RPMI7951 (cell line): Measurements from ENCODE around the gene PHF24. TPM values are rescaled to one million over a fixed set of nuclear protein-coding genes. Genes with fewer than 3 reads are reported as not detected.
"Not testable (repeated sequence)": the region's sequence is repeated elsewhere in the genome, so short reads cannot be mapped to it uniquely, and the experiment has no call there.

Experiments used
- DNase-seq: peaks from one replicate; pipeline ENCODE4 v3.0.0-alpha.2; 2012; ENCODE audit warnings: low read depth
- total RNA-seq: library from RNA; depleted of rRNA; stranded (reverse); fragments of >200 nt; shearing (Covaris generic); gene quantifications from 2 replicates; pipeline ENCODE4 v1.2.3, GENCODE V29; 2014; rRNA removed

Gene PHF24
- total RNA-seq, result not detected in 2 replicates

DNA sequence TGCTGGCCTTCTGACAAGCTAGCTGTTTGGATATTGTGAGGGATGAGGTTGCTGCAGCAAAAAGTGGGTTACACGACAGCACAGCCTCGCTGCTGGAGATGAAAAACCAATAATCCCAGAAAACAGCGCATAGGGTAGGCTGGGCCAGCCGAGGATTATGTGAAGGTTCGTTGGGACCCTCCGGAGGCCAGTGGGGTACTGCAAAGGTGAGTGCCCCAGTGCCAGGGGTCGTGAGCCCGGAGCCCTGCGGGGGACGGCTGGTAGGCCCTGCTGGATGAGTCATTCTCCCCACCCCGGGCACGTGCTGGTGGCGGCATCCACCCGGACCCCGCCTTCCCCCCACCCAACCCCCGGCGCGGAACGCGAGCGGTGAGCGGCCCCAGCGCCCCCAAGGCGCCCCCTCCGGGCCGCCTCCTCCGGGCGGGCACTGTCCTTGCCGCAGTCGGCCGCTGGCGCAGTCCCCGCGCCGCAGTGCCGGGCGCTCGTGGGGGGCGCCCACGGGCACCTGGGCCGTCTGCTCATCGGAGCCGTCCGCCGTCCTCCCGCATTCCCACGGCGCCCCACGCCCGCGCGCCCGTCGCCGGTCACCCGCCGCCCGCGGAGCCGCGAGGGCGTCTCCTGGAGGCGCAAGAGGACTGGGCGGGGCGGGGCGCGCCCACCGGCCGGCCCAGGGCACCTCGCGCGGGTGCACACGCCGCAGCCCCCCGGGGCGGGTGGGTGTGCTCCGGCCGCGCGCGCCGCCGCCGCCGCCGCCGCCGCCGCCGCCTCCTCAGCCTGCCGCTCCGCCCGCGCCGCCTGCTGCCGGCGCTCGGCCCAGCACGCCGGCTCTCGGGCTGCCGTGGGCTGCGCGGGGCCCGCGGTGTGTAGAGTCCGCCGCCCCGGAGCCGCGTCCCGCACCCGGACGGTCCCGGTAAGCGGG lies at the start of gene PHF24:
Gene PHF24 (plus strand): TSS at position 794 of the 919 bp plus-strand sequence. CDS start 13,014 bp downstream, outside the sequence.
- DNase-seq, result peak; percentile 7

DNA sequence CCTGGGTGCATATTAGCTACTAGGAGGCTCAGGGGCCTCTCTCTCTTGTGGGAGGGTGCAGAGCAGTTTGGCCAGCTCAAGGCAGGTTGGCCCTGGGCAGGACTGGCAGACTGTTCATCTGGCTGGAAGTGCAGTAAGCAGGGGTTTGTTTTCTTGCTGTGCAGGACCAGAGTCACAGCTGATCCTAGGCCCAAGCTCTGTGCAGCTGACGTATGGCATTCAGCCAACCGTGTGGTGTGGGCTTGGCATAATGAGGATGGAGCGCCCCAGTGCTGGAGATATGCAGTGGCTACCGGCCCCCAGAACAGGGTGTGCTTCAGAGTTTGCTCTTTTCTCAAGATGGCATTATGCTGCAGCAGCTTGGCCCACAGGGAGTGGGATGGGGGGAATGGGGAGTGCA lies 31.0 kb upstream of the PHF24 start:
- no peak for DNase-seq

DNA sequence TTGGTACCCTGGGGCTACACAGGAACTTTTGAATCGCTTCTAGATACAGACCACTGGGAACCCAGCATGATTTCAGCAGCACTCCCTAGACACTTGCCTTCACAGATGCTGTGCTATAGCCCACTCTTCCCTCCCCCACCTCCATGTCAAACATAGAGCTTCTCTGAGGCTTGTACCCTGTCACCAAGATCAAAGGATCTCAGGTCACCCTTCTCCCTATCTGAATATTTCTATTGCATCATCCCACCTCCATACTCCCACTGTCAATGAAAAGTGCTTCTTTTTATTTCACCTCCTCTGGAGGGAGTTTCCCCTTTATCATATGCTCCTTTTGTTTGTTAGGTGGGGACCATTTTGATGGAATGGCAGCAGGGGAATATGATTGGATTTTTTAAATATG lies 29.2 kb upstream of the PHF24 start:
- DNase-seq, result no peak

DNA sequence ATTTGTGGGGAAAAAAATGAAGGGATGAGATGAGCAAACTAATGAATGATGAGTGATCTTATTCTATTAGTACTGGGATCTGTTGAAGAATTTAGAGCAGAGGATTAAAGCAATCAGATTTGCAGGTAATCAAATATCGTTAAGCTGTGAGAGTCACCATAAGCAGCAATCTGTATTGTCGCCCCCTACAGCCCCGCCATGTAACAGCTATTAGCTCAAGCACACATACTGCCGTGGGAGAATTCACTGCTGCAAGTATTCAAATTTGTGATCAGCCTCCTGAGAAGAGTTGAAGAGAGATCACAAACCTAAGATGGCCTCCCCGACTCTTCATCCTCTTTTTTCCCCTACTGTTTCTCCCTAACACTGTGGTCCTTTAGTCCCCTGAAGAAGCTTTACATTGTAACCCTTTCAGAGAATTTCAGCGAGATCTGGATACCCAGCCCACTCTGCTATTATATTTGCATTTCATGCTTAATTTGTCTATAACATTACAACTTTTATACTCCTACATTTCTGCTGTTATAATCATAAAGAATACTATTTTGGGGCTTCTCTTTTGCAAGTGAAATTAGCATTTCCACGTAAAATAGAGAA lies 28.5 kb upstream of the PHF24 start:
- DNase-seq, result peak; percentile 15

DNA sequence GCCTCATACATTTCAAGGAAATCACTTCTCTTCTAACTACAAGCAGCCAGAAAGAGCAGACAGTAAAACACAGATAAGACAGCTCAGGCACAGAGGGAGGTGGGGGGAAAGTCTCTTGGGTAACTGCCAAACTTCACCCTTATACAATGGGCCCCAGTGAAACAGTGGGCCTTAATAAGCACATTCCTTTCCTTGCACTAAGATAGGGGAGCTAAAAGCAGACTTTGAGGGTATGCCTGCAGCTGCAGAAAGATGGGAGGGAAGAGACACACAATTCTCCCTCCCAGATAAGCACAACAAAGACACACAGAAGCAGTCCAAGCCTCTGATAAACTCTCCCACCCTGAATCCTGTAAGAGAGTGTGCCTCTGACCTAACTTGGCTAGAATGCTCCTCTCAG lies 18.1 kb upstream of the PHF24 start:
- not testable (repeated sequence) for DNase-seq

DNA sequence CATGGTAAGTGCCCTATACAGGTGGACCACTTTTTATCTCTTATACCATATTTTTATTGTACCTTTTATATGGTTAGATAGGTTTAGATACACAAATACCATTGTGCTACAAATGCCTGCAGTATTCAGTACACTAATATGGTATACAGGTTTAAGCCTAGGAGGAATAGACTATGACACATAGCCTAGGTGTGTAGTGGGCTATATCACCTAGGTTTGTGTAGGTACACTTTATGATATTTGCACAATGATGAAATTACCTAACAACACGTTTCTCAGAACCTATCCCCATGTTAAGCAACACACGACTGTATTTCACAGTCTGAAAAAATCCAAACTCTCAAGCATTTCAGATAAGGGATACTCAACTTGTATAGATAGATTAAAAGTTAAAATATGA lies 9.6 kb upstream of the PHF24 start:
- no peak for DNase-seq

DNA sequence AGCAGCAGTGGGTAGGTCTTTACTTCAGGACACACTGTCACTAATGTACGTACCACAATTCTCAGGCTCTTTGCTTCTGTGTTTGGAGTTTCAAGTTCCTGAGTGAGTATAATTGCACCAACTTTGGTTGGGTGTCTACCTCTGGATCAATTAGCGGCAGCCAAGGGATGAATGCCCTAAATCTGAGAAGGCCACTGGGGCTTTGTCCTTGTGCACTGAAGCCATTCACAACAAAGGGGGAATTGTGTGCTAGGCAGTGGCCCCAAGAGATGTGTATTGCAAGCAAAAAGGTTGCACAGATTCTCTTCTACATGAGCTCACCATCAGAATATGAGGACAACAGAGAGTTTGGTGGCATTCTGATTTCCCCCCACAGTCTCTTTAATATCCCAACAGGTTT lies 3.9 kb upstream of the PHF24 start:
- no peak for DNase-seq

DNA sequence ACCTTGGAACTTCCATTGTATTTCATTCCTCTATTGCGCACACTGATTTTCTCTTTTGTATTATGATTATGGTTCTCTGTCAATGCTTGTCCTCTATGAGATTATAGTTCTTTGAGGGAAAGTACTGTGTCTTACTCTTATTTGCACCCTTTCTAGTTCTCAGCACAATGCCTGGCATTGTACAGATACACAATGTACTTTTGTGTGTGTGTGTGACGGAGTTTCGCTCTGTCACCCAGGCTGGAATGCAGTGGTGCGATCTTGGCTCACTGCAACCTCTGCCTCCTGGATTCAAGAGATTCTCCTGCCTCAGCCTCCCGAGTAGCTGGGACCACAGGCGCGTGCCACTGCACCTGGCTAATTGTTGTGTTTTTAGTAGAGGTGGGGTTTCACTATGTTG lies 2.0 kb upstream of the PHF24 start:
- not testable (repeated sequence) for DNase-seq

DNA sequence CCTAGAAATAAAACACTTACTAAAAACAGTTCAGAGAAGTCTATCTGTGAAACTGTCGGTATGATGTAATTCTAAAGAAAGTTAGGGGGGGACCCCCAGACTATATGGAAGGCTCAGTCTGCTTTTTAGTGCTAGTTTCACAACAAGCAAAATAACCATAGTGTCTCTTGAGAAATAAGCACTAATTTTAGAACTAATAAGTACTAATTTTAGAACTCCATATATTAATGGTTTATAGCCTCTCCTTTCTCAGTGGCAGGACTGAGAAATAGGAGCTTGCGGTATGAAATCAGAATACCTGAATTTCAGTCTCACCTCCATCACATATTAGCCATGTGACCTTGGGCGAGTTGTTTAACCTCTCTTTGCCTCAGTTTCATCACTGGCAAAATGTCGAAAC lies 1.4 kb upstream of the PHF24 start:
- DNase-seq, result no peak

DNA sequence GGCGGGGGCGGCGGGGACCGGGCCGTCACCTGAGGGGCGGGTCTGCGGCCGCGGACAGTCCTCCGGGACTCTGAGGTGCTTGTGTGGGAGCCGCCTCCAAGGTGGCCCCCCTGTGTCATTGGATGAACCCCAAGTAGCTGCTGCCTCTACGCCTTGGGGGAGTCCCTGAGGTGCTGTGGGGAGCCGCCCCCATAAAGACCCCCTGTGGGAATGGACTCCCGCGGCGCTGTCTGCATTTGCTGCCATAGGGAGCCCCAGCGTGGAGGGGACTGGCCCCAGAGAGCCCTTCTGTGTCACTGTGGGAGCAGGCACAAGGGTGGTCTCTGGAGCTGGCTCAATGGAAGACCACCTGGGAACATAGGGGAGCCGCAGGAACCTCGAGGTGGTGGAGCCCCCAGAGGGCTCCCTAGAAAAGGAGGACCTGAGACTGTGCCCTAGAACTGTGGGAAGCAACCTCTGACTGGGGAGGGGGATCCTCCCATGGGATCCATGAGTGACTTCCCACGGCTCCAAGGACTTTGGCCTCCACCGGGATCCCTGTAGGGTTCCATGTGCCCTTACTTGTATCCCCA lies 412 bp downstream of the PHF24 start:
- no peak for DNase-seq

DNA sequence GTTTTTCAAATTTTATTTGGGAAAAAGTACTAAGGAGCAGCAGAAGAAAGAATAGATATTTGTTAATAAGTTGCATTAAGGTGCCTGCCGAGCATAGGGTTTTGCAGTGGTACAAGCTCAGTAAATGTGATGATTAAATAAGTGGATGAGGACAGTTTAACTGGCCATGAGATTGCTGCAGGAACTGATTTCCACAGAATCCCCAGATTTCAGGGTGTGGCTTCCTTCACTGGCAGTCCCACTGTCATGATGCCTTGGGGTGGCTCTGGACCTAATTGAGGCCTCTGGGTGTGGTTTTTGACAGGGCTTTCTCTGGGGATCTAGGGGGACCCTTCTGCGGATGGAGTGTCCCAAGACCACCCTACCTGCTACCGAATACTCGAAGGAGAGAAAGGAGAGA lies 1.4 kb downstream of the PHF24 start:
- DNase-seq, result no peak

DNA sequence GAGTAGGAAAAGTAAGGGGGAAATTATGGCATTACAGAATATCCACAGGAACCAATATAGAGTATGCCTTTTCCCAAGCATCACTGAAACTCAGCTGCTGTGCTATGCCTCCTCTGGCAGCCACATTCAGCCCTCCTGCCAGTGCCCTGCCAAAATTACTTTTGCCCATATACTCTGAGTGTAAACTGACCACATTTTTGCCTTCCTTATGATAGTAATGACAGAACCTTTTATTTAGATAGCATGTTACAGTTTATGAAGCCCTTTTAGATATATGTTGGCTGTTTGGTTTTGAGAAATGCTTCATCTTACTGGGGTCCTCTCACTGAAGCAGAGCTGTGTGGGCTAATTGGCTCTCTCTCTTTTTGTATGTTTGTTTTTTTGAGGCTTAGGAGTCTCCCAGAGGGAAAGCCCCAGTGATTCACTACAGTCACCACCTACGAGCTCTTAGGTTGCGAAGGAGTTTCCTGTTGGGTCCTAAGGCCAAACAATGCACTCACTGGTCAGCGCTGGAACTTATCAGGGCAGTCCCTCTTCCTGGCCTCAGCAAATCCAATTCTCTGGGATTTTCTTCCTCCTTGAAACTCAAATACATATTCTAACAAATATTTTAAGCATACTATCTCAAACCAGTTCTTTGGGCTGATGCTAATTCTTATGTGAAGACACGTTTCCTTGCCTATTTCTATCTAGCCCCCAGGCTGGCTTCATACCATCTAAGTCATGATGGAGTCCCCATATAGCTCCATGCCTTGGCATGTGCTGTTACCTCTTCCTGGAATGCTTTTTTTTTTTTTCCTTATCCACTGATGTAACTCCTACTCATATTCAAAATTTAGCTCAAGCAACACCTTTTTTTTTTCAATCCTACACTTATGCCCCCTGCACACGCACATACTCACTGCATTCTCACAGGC lies 3.7 kb downstream of the PHF24 start:
- peak; percentile 48 for DNase-seq

DNA sequence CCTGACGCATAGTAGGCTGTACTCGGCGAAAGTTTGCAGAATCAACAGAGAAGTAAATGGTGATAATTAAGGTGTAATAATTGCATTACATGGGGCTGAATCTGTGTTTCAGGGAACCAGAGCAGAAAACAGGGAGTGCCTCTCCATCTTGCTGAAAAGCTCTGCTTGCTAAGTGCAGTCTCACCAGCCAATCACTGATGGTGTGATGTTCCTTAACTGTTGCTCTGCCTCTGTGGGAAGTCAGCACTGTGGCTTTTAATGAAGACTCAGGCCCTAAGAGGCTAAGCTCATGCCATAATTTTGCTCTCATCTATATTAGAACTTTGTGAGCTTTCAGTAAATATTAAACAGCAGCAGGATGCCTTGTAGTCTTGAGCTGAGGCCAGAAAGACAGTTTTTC lies 4.5 kb downstream of the PHF24 start:
- DNase-seq, result no peak

DNA sequence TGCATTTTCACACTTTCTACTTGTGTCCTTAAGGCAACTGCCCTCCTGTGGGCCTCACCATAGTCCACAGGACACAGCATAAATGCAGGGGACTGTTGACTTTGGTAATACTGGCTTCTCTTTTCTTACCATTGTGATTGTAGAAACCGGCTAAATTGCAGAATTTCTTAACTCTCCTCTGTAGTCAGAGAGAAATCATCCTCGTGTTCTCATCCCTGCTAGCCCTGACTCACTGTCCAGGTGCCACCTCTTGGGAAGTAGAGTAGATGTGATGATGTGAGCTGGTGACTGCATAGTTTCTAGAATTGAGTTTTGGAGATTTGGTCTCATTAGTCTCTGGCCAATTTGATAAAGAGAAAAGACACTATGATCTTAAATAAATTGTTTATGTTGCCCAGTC lies 5.5 kb downstream of the PHF24 start:
- no peak for DNase-seq

DNA sequence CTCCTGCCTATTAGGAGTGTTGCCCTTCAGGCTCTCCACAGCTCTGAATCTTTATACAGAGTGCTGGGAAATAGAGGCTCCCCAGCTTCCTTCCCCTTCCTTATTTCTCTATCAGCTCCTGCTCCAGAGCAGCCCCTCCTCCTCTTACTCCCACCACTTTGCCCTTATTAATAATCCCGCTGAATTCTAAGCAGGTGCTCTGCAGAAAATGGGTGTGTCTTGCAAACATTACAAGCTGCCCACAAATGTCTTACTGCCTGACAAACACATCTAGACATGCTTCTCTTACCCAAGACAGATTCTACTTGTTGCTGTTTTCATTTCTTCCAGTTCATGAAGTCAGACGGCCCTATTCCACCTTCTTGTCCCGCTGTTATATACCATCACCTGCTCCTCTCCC lies 6.4 kb downstream of the PHF24 start:
- DNase-seq, result no peak

DNA sequence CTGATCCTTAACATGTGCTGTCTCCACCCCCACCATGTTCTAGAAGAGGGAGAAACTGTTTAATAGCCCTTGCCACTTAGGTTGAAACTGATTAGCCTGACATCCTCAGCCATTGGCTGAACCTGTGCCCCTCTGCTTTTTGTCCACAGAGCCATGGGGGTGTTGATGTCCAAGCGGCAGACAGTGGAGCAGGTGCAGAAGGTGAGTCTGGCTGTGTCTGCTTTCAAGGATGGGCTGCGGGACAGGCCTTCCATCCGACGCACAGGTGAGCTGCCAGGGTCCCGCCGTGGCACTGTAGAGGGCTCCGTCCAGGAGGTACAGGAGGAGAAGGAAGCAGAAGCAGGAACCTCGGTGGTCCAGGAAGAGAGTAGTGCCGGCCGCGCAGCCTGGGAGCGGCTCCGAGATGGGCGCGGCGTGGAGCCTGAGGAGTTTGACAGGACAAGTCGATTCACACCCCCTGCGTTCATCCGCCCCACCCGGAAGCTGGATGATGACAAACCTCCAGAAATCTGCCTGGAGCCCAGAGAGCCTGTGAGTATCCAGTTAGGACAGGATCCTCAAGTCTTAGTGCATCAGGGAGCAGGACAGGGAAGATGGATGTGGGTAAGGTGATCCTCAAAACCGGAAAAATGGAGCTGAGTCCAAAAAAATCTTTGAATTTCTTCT lies 13.2 kb downstream of the PHF24 start:
- DNase-seq, result no peak

DNA sequence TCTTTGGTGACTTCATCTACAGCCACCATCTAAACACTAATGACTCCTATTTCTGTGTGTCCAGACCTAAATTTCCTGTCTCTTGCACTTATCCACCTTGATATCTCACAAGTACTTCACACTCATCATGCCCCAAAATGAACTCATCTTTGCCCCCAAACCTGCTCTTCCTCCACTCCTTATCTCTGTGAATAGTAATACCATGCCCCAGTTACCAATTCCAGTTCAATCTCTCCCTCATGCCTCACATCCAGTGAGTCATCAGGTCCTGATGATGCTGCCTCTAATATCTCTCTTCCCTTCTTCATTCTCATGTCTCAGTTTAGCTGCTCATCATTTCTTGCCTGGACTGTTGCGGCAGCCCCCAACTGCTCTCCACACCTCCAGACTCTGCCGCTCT lies 16.6 kb downstream of the PHF24 start:
- no peak for DNase-seq

DNA sequence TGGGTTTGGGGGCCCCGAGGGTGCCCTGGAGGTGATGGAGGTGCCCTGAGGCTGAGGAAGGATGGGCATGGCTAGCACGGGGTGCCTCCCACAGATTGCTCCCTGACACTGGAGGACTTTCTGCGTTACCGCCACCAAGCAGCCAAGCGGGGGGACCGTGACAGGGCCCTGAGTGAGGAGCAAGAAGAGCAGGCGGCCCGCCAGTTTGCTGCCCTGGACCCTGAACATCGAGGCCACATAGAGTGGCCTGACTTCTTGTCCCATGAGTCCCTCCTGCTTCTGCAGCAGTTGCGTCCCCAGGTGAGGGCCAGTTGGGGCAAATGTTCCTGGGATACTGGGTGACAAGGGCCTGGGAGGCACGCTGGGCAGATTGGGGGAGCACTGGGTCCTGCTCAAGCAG lies 18.4 kb downstream of the PHF24 start:
- no peak for DNase-seq

DNA sequence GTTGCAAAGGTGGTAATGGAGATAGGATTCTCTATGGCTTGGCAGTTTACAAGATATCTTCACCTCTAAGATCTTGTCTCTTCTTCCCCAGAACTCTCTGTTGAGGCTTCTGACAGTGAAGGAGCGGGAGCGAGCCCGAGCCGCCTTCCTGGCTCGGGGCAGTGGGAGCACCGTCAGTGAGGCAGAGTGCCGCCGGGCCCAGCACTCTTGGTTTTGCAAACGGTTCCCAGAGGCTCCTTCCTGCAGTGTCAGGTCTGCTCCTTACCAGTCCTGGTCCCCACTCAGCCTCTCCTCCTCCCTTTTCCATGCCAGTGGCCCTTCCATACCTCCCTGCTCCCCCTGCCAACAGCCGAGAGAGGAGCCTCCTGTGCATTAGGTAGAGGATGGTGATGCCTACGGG lies 18.9 kb downstream of the PHF24 start:
- no peak for DNase-seq

DNA sequence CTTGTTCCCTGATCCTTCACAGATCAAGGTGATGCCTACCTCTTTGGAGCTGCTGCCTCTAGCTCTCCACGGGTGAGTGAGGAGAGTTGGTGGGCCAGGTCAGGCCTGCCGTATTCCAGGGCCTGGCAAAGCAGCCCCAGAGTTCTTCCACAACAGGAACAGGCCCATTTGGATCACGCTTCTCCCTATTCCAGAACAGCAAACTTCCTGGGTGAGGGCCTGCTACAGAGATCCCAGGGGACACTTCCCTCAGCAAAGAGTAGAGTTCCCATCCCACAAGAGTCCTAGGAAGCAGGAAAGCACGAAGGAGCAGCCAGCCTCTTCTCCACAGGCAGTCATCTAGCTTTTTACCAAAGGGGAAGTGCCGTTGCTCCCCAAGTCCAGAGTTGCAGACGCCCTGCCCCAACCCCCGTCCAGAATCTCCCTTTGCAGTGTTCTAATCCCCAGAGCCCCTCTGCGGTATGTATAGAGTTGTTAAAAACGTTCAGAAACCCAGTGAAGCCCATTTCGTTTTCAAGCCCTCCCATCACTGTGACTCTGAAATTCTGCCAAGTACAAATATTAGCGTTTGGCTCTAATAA lies 22.2 kb downstream of the PHF24 start:
- no peak for DNase-seq

DNA sequence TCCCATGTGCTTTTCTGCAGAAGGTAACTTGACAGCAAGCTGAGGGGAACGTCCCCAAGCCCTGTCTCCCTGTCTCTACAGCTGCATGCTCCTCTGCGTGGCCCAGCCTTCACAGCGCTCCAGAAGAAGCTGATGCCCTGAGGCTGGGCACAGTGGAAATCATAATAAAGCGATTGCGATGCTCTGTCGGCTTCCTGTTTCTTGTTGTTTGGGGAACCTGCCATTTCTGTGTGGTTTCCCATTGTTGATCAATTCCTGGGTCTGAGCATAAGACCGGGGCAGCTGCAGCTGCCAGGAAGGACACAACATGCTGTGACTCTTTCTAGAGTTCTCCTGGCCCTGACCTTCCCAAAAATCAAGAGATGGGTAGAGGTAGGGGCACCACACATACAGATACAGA lies 24.3 kb downstream of the PHF24 start:
- no peak for DNase-seq
